Fibroblast of lung (primary cell): ENCODE data around the gene TDRD15.

ENCODE experiments used
- CTCF ChIP-seq, 2 donors: IDR thresholded peaks in 1 of 2; conservative IDR thresholded peaks in 1 of 2; 1 replicate in 1 of 2; 2 replicates in 1 of 2; pipeline ENCODE4 v1.5.1; 2011 to 2012; ENCODE audit warnings: low read length in 2 of 2, control low read depth in 1 of 2, inconsistent platforms in 1 of 2, low read depth in 1 of 2, mild to moderate bottlenecking in 1 of 2
- EZH2 ChIP-seq: IDR thresholded peaks from 2 replicates; pipeline ENCODE4 v1.5.1; 2012; ENCODE audit warnings: low read length, control low read depth, mild to moderate bottlenecking; ENCODE audit errors: missing control alignments

DNA sequence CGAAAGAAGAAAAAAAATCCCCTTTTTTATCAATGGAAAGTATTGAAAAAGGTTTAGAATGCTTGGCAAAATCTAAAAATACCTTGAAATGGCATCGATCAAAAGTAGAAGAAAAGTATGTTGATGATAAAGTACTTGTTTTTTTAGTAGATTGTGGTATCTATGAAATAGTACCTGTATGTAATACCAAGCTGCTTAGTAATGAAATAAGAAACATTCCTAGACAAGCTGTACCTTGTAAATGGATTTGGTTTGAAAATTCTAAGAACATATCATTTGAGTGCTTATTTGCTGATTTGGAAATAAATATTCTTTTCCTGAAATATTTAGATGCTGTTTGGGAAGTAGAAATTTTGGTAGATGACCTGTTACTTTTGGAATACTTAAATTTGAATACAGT lies 18.4 kb downstream of the TDRD15 start:
- TF ChIP-seq CTCF (conservative IDR thresholded peaks at IDR 0.05 in 1 of 2, IDR thresholded peaks at IDR 0.05 in 1 of 2; ENCODE audit: low read depth in 1 of 2, low read length in 2 of 2) (no peak), EZH2 (no peak)
